Erythroblast (primary cell): ENCODE data around the gene CST7.

Experiments used
- GATA1 ChIP-seq: IDR thresholded peaks from 2 replicates; pipeline ENCODE4 v1.6.1; 2011; ENCODE audit warnings: low read depth, mild to moderate bottlenecking, control low read depth, low read length, moderate library complexity
- POLR2A ChIP-seq: IDR thresholded peaks from 2 replicates; pipeline ENCODE4 v1.6.1; 2011; ENCODE audit warnings: mild to moderate bottlenecking, low read length

GRCh38 chr20:24987873-24988835, 39.1 kb downstream of the CST7 start:
- no peak for TF ChIP-seq POLR2A
- TF ChIP-seq GATA1 = no peak
